GM13976 (cell line): Measurements from ENCODE around the gene CHPF.

ENCODE experiments used
- DNase-seq: peaks from one replicate; pipeline ENCODE4 v3.0.0; 2012; ENCODE audit warnings: low spot score
- in situ Hi-C: fragments of 300-500 bp; cut with MboI; formaldehyde crosslinking; loops from one replicate; pipeline ENCODE4 v1.12.0; 2022; ENCODE audit warnings: low sequenced_read_pairs, mixed read lengths, inconsistent platforms; ENCODE audit not compliant: unreplicated experiment
- TF ChIP-seq, protein P1 (sequence below): IDR thresholded peaks from 2 replicates; pipeline ENCODE4 v1.5.1; 2012; ENCODE audit warnings: borderline replicate concordance, mild to moderate bottlenecking; ENCODE audit not compliant: insufficient read depth; ENCODE audit errors: extremely low read depth, missing control alignments, control extremely low read depth

Gene CHPF

DNA sequence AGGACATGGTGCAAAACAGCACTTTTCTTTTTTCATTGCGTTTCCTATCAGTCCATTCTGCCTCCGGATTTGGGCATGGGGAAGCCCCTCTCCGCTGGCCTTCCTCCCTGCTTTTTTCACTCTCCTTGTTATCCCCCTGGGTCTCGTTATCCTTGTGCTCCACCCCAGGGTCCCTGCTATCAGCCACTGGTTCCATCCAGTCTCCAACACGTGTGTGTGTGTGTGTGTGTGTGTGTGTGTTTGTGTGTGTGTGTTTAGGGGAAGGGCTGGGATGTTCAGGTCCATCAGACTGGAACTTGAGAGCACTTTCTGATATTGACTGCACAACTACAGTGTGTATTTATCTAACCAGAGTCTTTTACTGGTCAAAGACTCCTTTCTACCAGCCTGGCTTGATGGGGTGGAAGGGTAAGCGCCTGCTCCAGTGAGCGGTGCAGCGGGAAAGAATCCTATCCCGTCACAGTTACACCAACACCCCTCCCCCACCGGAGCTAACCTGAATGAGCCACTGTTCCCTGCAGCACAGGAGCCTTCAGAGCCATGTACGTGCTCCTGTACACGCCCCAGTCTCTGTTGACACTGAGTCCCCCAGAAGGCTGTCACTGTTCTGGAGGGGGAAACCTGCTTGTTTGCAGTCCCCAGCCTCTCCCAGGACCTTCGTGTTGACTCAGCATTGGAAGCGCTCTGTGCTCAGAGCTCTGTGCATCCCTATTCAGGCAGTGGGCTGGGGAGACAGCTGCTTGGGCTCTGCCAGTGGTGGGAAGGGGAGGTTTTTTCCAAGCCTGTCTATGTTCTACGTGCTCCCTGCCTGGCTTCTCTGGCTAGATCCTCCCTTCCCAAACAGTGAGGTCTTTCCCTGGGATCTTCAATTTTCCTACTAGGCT, 33.1 kb upstream of the CHPF start:
- no peak for DNase-seq
- in situ Hi-C loops, result no loop called here
- TF ChIP-seq, protein P1, sequence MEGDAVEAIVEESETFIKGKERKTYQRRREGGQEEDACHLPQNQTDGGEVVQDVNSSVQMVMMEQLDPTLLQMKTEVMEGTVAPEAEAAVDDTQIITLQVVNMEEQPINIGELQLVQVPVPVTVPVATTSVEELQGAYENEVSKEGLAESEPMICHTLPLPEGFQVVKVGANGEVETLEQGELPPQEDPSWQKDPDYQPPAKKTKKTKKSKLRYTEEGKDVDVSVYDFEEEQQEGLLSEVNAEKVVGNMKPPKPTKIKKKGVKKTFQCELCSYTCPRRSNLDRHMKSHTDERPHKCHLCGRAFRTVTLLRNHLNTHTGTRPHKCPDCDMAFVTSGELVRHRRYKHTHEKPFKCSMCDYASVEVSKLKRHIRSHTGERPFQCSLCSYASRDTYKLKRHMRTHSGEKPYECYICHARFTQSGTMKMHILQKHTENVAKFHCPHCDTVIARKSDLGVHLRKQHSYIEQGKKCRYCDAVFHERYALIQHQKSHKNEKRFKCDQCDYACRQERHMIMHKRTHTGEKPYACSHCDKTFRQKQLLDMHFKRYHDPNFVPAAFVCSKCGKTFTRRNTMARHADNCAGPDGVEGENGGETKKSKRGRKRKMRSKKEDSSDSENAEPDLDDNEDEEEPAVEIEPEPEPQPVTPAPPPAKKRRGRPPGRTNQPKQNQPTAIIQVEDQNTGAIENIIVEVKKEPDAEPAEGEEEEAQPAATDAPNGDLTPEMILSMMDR, result no peak

DNA sequence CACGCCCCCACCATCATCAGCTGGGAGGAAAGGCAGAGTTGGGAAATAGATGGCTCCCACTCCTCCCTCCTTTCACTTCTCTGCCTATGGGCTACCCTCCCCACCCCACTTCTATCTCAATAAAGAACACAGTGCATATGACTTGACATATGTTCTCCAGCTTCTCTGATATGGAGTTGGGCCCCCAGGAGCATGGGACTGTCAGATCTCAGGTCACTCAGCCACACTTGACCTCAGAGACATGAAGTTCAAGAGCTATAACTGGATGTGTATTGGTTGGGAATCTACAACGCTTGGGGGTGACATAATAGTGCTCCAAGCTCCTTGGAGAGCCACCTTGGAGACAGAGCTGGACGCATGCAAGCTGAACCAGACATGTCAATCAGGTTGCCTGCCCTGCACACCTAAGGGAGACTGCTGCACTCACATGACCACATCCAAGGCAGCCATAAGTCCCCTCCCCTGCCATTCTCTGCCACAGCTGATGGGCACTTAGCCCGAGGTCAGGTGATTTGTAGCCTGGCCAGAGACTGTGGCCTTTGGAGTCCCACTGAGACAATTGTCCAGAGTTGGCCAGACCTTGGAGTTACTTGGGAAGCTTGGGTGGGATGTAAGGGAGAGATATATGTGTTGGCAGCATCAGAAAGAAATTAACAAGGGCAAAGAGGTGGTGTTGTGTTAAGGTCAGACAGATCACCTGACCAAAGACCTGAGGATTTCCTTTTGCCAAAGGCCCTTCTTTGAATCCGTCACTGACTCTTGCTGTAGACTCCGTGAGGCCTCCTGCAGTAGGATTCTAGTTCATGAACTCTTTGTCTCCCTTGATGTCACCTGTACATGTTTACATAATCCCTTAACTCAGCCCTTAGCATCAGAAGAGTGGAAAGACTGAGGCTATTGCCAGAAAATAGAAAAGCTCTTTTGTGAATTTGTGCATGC, 32.2 kb upstream of the CHPF start:
- no peak for DNase-seq
- TF ChIP-seq, protein P1, result no peak
- in situ Hi-C loops, result no loop called here

DNA sequence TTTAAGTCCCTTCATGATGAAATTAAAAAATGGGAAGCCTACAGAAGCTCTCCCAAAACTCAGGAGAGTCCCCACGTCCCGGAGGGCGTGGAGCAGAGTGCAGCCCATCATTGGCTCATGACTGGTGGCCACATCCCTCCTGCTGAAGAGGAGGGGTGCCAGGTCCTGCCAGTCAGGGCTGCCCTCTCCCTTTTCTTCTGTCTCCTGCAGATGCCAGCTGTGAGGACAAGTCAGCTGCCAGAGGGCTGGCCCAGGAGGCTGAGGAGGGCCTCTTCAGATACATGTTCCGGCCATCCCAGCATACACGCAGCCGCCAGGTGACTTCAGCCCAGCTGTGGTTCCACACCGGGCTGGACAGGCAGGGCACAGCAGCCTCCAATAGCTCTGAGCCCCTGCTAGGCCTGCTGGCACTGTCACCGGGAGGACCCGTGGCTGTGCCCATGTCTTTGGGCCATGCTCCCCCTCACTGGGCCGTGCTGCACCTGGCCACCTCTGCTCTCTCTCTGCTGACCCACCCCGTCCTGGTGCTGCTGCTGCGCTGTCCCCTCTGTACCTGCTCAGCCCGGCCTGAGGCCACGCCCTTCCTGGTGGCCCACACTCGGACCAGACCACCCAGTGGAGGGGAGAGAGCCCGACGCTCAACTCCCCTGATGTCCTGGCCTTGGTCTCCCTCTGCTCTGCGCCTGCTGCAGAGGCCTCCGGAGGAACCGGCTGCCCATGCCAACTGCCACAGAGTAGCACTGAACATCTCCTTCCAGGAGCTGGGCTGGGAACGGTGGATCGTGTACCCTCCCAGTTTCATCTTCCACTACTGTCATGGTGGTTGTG, 31.1 kb upstream of the CHPF start:
- TF ChIP-seq, protein P1, result no peak

DNA sequence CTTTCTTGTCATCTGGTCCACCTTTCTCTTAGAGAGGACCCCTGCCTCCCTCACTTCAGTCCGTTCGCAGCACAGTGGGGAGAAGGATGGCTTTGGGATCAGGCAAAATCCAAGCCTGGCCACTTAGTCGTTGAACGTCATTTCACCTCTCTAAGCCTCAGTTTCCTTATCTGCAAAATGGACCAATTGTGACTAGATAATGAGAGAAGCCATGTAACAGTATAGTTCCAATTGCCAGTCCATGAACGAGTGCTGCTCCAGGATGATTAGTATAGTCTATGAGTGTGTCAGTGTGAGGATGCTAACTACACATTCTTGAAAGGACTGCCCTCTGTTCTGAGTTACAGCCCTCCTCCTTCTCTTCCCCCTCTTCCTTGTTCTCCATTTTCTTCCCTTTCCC, 29.6 kb upstream of the CHPF start:
- in situ Hi-C loops, result no loop called here
- TF ChIP-seq, protein P1, result no peak
- no peak for DNase-seq

More for the DNA sequence above, 31.1 kb upstream of the CHPF start:
- DNase-seq, result no peak
- in situ Hi-C loops, result no loop called here

DNA sequence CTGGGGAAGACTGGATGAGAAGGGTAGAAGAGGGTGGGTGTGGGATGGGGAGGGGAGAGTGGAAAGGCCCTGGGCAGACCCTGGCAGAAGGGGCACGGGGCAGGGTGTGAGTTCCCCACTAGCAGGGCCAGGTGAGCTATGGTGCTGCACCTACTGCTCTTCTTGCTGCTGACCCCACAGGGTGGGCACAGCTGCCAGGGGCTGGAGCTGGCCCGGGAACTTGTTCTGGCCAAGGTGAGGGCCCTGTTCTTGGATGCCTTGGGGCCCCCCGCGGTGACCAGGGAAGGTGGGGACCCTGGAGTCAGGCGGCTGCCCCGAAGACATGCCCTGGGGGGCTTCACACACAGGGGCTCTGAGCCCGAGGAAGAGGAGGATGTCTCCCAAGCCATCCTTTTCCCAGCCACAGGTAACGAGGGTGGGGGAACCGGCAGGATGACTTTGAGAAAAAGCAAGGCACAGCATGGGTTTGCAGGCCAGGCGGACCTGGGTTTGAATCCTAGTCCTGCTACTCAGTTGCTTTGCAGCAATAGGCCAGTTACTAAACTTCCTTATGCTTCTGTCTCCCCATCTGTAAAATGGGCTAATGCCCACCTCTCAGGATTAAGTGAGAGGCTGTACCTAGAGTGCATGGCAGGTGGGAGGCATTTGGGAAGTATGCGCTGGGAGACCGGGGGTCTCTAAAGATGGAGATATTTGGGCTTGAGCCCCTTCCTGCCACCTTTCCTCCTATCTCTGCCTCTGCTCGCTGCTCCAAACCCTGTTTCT, 28.8 kb upstream of the CHPF start, which contains the start of gene INHA:
Gene INHA, plus strand, starts transcription at position 74 of the 765 bp plus-strand sequence. Its CDS starts 65 bp downstream, at position 139.
- in situ Hi-C loops, result no loop called here
- no peak for DNase-seq
- TF ChIP-seq, protein P1, result no peak
